Measurements from ENCODE around the gene RIN3. TPM values are rescaled to one million over a fixed set of nuclear protein-coding genes. Genes with fewer than 3 reads are reported as not detected.

Gene RIN3
- total and polyA plus RNA-seq, 2 of the 4 experiments (the other 2 are of a cell fraction): 2.5 to 11.1 TPM

- Histone ChIP-seq H3K18ac (ENCODE audit: low read depth, low read length) (no peak overlapping the region), H3K9ac (ENCODE audit: low read depth, low read length) (no peak overlapping the region), H3K27ac (ENCODE audit: insufficient read depth, low read length) (no peak overlapping the region), H2AFZ (replicated peaks; ENCODE audit: low read length, poor library complexity) (no peak overlapping the region), H4K8ac (ENCODE audit: low read depth in 2 of 2, low read length in 2 of 2) (no peak overlapping the region), H3K4ac (ENCODE audit: low read depth, low read length) (no peak overlapping the region), H3K27me3 (ENCODE audit: control insufficient read depth, insufficient read depth, low read length) (no peaks in the 10 kb centered on the region), H3K9me3 (ENCODE audit: control insufficient read depth, insufficient read depth, low read length) (no peaks in the 10 kb centered on the region), H4K5ac (ENCODE audit: low read depth, low read length) (no peak overlapping the region), H3K4me2 (ENCODE audit: low read depth, low read length) (no peak overlapping the region), H2AK5ac (ENCODE audit: low read depth, low read length) (no peak overlapping the region), H4K20me1 (ENCODE audit: insufficient read depth, low read length) (no peaks in the 10 kb centered on the region), H2BK20ac (ENCODE audit: low read depth, low read length) (no peak overlapping the region), H3K23ac (ENCODE audit: low read depth, low read length) (no peak overlapping the region), H2BK5ac (ENCODE audit: low read depth, low read length, poor library complexity, severe bottlenecking) (no peak overlapping the region), H3K4me3 (ENCODE audit: insufficient read depth, low read depth, low read length) (no peak overlapping the region), H3K36me3 (ENCODE audit: control insufficient read depth, insufficient read depth, low read length) (peaks cover 35% of the 10 kb centered on the region), H3K14ac (replicated peaks; ENCODE audit: low read depth, low read length) (no peak overlapping the region), H3K56ac (ENCODE audit: extremely low read depth, insufficient read depth, low read length) (no peak overlapping the region), H3K79me1 (ENCODE audit: low read depth in 1 of 2, low read length in 2 of 2) (peaks cover 17 to 28% of the 10 kb centered on the region in 2 experiments; a peak in 3 of 4 replicates), H2AK9ac (replicated peaks; ENCODE audit: low read depth, low read length, poor library complexity) (no peak overlapping the region), H2BK120ac (ENCODE audit: low read depth, low read length) (no peak overlapping the region), H2BK15ac (ENCODE audit: low read depth, low read length) (no peak overlapping the region), H3K4me1 (ENCODE audit: control insufficient read depth, insufficient read depth, low read length) (no peaks in the 10 kb centered on the region), H3K9me1 (ENCODE audit: insufficient read depth, low read length) (peaks cover 21% of the 10 kb centered on the region), H4K91ac (ENCODE audit: insufficient read depth, low read depth, low read length) (0 out of 2 replicates have a peak overlapping the region, but pooled peaks have one; percentile 18)
- TF ChIP-seq BHLHE40 (IDR thresholded peaks at IDR 0.05; ENCODE audit: low read depth, low read length): no peak
- TF ChIP-seq SMC3 (IDR thresholded peaks at IDR 0.05; ENCODE audit: low read depth, low read length): no peak
- TF ChIP-seq, protein P1, sequence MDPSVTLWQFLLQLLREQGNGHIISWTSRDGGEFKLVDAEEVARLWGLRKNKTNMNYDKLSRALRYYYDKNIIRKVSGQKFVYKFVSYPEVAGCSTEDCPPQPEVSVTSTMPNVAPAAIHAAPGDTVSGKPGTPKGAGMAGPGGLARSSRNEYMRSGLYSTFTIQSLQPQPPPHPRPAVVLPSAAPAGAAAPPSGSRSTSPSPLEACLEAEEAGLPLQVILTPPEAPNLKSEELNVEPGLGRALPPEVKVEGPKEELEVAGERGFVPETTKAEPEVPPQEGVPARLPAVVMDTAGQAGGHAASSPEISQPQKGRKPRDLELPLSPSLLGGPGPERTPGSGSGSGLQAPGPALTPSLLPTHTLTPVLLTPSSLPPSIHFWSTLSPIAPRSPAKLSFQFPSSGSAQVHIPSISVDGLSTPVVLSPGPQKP (IDR thresholded peaks at IDR 0.05; ENCODE audit: borderline replicate concordance, low read depth, low read length): no peak
- TF ChIP-seq NFE2L2 (IDR thresholded peaks at IDR 0.05; ENCODE audit: low read depth, low read length): no peak
- no peak for TF ChIP-seq MAFK (IDR thresholded peaks at IDR 0.05; ENCODE audit: low read depth, low read length)
- no peak for TF ChIP-seq CHD1 (IDR thresholded peaks at IDR 0.05; ENCODE audit: low read depth, low read length)
- no peak for TF ChIP-seq CTCF (conservative IDR thresholded peaks at IDR 0.05; ENCODE audit: low read depth, low read length)
- no peak for TF ChIP-seq POLR2A (IDR thresholded peaks at IDR 0.05; ENCODE audit: low read depth, low read length)
- no peak for TF ChIP-seq FOS (IDR thresholded peaks at IDR 0.05; ENCODE audit: low read depth, low read length)
- DNase-seq (no peak), ATAC-seq (ENCODE audit: low read depth) (no peak)
- dilution Hi-C loops (cut with HindIII; ENCODE audit: low sequenced_read_pairs, unreplicated experiment) (no loop called here), in situ Hi-C loops (cut with MboI; ENCODE audit: low sequenced_read_pairs) (no loop called here), intact Hi-C loops (cut with micrococcal nuclease) (no loop called here)
- POLR2A ChIA-PET (ENCODE audit: unreplicated experiment): no interaction called here
- CTCF ChIA-PET: no interaction called here
- no TSS peak for BruUV-seq (replicated peaks)
- 79% methylated on average over 2 of the region's 3 CpGs; no CpG with 5 or more reads in 1 of the 2 experiments for WGBS, 2 experiments (ENCODE audit: extremely low coverage in 2 of 2, insufficient read length in 1 of 2)
Measured at GRCh38 chr14:92660571-92660970, 147.0 kb downstream of the RIN3 start.
